ENCODE results near the gene HSPA12B. TPM values are rescaled to one million over a fixed set of nuclear protein-coding genes. Genes with fewer than 3 reads are reported as not detected.
A peak's percentile ranks its signal among the peaks of the same experiment; 100 is the strongest.

The HSPA12B gene
- total RNA-seq, 1 donor from 2014 or later = 14.6 TPM

- peaks cover 12 to 20% (median 14%) of the 10 kb centered on the region in 3 donors for H3K4me1 ChIP-seq (ENCODE audit: control insufficient read depth in 3 of 3, insufficient read depth in 3 of 3, low read length in 3 of 3)
- H3K4me3 ChIP-seq (ENCODE audit: low read length in 3 of 3) = no peak overlapping the region
- no peak overlapping the region for H3K27ac ChIP-seq (ENCODE audit: low read depth, low read length)
- no peak overlapping the region for H3K9ac ChIP-seq (ENCODE audit: low read depth in 1 of 3, low read length in 3 of 3)
- H3K27me3 ChIP-seq (ENCODE audit: control insufficient read depth in 3 of 3, insufficient read depth in 3 of 3, low read length in 3 of 3) = peaks cover 17 to 27% (median 22%) of the 10 kb centered on the region in 3 donors
- H3K9me3 ChIP-seq (ENCODE audit: control insufficient read depth in 3 of 3, low read length in 3 of 3) = no peaks in the 10 kb centered on the region
- H3K36me3 ChIP-seq (ENCODE audit: control insufficient read depth in 3 of 3, insufficient read depth in 3 of 3, low read length in 3 of 3) = no peaks in the 10 kb centered on the region
Measured at GRCh38 chr20:3775457-3776108, 43.1 kb downstream of the HSPA12B start.

GRCh38 chr20:3777381-3777715 lies 44.9 kb downstream of the HSPA12B start:
- Histone ChIP-seq H3K36me3 (ENCODE audit: control insufficient read depth in 3 of 3, insufficient read depth in 3 of 3, low read length in 3 of 3) (no peaks in the 10 kb centered on the region), H3K27me3 (ENCODE audit: control insufficient read depth in 3 of 3, insufficient read depth in 3 of 3, low read length in 3 of 3) (peaks cover 17 to 27% (median 22%) of the 10 kb centered on the region in 3 donors), H3K27ac (ENCODE audit: low read depth, low read length) (no peak overlapping the region), H3K4me3 (ENCODE audit: low read length in 3 of 3) (peak overlapping the region; percentile 61 to 71 (median 63)), H3K9ac (ENCODE audit: low read depth in 1 of 3, low read length in 3 of 3) (peak overlapping the region; percentile 48 to 70 (median 57)), H3K9me3 (ENCODE audit: control insufficient read depth in 3 of 3, low read length in 3 of 3) (no peaks in the 10 kb centered on the region), H3K4me1 (ENCODE audit: control insufficient read depth in 3 of 3, insufficient read depth in 3 of 3, low read length in 3 of 3) (peaks cover 17 to 31% (median 21%) of the 10 kb centered on the region in 3 donors)

- H3K9me3 ChIP-seq (ENCODE audit: control insufficient read depth in 3 of 3, low read length in 3 of 3) = no peaks in the 10 kb centered on the region
- H3K27me3 ChIP-seq (ENCODE audit: control insufficient read depth in 3 of 3, insufficient read depth in 3 of 3, low read length in 3 of 3) = peaks cover 17 to 27% (median 22%) of the 10 kb centered on the region in 3 donors
- peak overlapping the region; percentile 61 to 71 (median 63) for H3K4me3 ChIP-seq (ENCODE audit: low read length in 3 of 3)
- H3K4me1 ChIP-seq (ENCODE audit: control insufficient read depth in 3 of 3, insufficient read depth in 3 of 3, low read length in 3 of 3) = peaks cover 17 to 35% (median 21%) of the 10 kb centered on the region in 3 donors
- H3K9ac ChIP-seq (ENCODE audit: low read depth in 1 of 3, low read length in 3 of 3) = peak overlapping the region; percentile 48 to 70 (median 57)
- H3K27ac ChIP-seq (ENCODE audit: low read depth, low read length) = no peak overlapping the region
- H3K36me3 ChIP-seq (ENCODE audit: control insufficient read depth in 3 of 3, insufficient read depth in 3 of 3, low read length in 3 of 3) = no peaks in the 10 kb centered on the region
Measured at GRCh38 chr20:3777716-3778629, 45.5 kb downstream of the HSPA12B start.

GRCh38 chr20:3778976-3779375 lies 46.5 kb downstream of the HSPA12B start:
- Histone ChIP-seq H3K27me3 (ENCODE audit: control insufficient read depth in 3 of 3, insufficient read depth in 3 of 3, low read length in 3 of 3) (peaks cover 17 to 27% (median 22%) of the 10 kb centered on the region in 3 donors), H3K4me3 (ENCODE audit: low read length in 3 of 3) (no peak overlapping the region), H3K4me1 (ENCODE audit: control insufficient read depth in 3 of 3, insufficient read depth in 3 of 3, low read length in 3 of 3) (peaks cover 25 to 45% (median 30%) of the 10 kb centered on the region in 3 donors), H3K9ac (ENCODE audit: low read depth in 1 of 3, low read length in 3 of 3) (no peak overlapping the region), H3K9me3 (ENCODE audit: control insufficient read depth in 3 of 3, low read length in 3 of 3) (no peaks in the 10 kb centered on the region), H3K36me3 (ENCODE audit: control insufficient read depth in 3 of 3, insufficient read depth in 3 of 3, low read length in 3 of 3) (no peaks in the 10 kb centered on the region), H3K27ac (ENCODE audit: low read depth, low read length) (no peak overlapping the region)

GRCh38 chr20:3781153-3781910 lies 48.8 kb downstream of the HSPA12B start, which contains the start of gene SPEF1:
Gene SPEF1, minus strand, starts transcription at chr20:3781448. Its CDS starts 161 bp downstream, at chr20:3781287.
- Histone ChIP-seq H3K4me1 (ENCODE audit: control insufficient read depth in 3 of 3, insufficient read depth in 3 of 3, low read length in 3 of 3) (peaks cover 43 to 66% (median 45%) of the 10 kb centered on the region in 3 donors), H3K9ac (ENCODE audit: low read depth in 1 of 3, low read length in 3 of 3) (peak within 1 kb of the TSS in 2 of 3 donors; percentile 61 to 67), H3K27ac (ENCODE audit: low read depth, low read length) (peak within 1 kb of the TSS; percentile 19), H3K9me3 (ENCODE audit: control insufficient read depth in 3 of 3, low read length in 3 of 3) (no peaks in the 10 kb centered on the region), H3K27me3 (ENCODE audit: control insufficient read depth in 3 of 3, insufficient read depth in 3 of 3, low read length in 3 of 3) (peaks cover 17 to 22% (median 22%) of the 10 kb centered on the region in 3 donors), H3K4me3 (ENCODE audit: low read length in 3 of 3) (peak within 1 kb of the TSS; percentile 70 to 87 (median 73)), H3K36me3 (ENCODE audit: control insufficient read depth in 3 of 3, insufficient read depth in 3 of 3, low read length in 3 of 3) (peaks cover 0 to 5% (median 5%) of the 10 kb centered on the region in 3 donors)

GRCh38 chr20:3782597-3782996 lies 50.1 kb downstream of the HSPA12B start:
- no peaks in the 10 kb centered on the region for H3K9me3 ChIP-seq (ENCODE audit: control insufficient read depth in 3 of 3, low read length in 3 of 3)
- H3K4me3 ChIP-seq (ENCODE audit: low read length in 3 of 3) = no peak overlapping the region
- H3K36me3 ChIP-seq (ENCODE audit: control insufficient read depth in 3 of 3, insufficient read depth in 3 of 3, low read length in 3 of 3) = peaks cover 0 to 5% (median 5%) of the 10 kb centered on the region in 3 donors
- H3K9ac ChIP-seq (ENCODE audit: low read depth in 1 of 3, low read length in 3 of 3) = no peak overlapping the region
- H3K27me3 ChIP-seq (ENCODE audit: control insufficient read depth in 3 of 3, insufficient read depth in 3 of 3, low read length in 3 of 3) = peaks cover 8 to 13% (median 13%) of the 10 kb centered on the region in 3 donors
- peaks cover 40 to 62% (median 45%) of the 10 kb centered on the region in 3 donors for H3K4me1 ChIP-seq (ENCODE audit: control insufficient read depth in 3 of 3, insufficient read depth in 3 of 3, low read length in 3 of 3)
- no peak overlapping the region for H3K27ac ChIP-seq (ENCODE audit: low read depth, low read length)

GRCh38 chr20:3783068-3783489 lies 50.6 kb downstream of the HSPA12B start:
- H3K4me1 ChIP-seq (ENCODE audit: control insufficient read depth in 3 of 3, insufficient read depth in 3 of 3, low read length in 3 of 3) = peaks cover 35 to 58% (median 41%) of the 10 kb centered on the region in 3 donors
- H3K9me3 ChIP-seq (ENCODE audit: control insufficient read depth in 3 of 3, low read length in 3 of 3) = no peaks in the 10 kb centered on the region
- no peak overlapping the region for H3K9ac ChIP-seq (ENCODE audit: low read depth in 1 of 3, low read length in 3 of 3)
- H3K4me3 ChIP-seq (ENCODE audit: low read length in 3 of 3) = no peak overlapping the region
- H3K36me3 ChIP-seq (ENCODE audit: control insufficient read depth in 3 of 3, insufficient read depth in 3 of 3, low read length in 3 of 3) = peaks cover 0 to 5% (median 5%) of the 10 kb centered on the region in 3 donors
- no peak overlapping the region for H3K27ac ChIP-seq (ENCODE audit: low read depth, low read length)
- H3K27me3 ChIP-seq (ENCODE audit: control insufficient read depth in 3 of 3, insufficient read depth in 3 of 3, low read length in 3 of 3) = peaks cover 4 to 11% (median 8%) of the 10 kb centered on the region in 3 donors

- Histone ChIP-seq H3K27ac (ENCODE audit: low read depth, low read length) (no peak overlapping the region), H3K36me3 (ENCODE audit: control insufficient read depth in 3 of 3, insufficient read depth in 3 of 3, low read length in 3 of 3) (peaks cover 0 to 5% (median 5%) of the 10 kb centered on the region in 3 donors), H3K4me3 (ENCODE audit: low read length in 3 of 3) (no peak overlapping the region), H3K9me3 (ENCODE audit: control insufficient read depth in 3 of 3, low read length in 3 of 3) (no peaks in the 10 kb centered on the region), H3K9ac (ENCODE audit: low read depth in 1 of 3, low read length in 3 of 3) (peak overlapping the region in 2 of 3 donors; percentile 32 to 50), H3K27me3 (ENCODE audit: control insufficient read depth in 3 of 3, insufficient read depth in 3 of 3, low read length in 3 of 3) (peaks cover 0 to 5% (median 3%) of the 10 kb centered on the region in 3 donors), H3K4me1 (ENCODE audit: control insufficient read depth in 3 of 3, insufficient read depth in 3 of 3, low read length in 3 of 3) (peaks cover 31 to 54% (median 38%) of the 10 kb centered on the region in 3 donors)
Measured at GRCh38 chr20:3783511-3784195, 51.2 kb downstream of the HSPA12B start.
